Tibial nerve (tissue), 3 donors: ENCODE data around the gene ZNF714.

Source experiments
- POLR2A ChIP-seq, 2 donors: fragments of 450-650 bp; IDR thresholded peaks; one replicate each; pipeline ENCODE4 v1.6.1; 2017; ENCODE audit warnings: antibody characterized with exemption in 2 of 2, mild to moderate bottlenecking in 2 of 2, moderate library complexity in 2 of 2
- TF ChIP-seq, protein P1 (sequence below), 5 experiments: fragments of 200-600 bp in 3 of 5; fragments of 450-650 bp in 2 of 5; sonication (generic) in 3 of 5; IDR thresholded peaks; one replicate each; pipeline ENCODE4 v1.5.1; 2016 to 2019; ENCODE audit warnings: antibody characterized with exemption in 5 of 5, mild to moderate bottlenecking in 3 of 5, moderate library complexity in 2 of 5

DNA sequence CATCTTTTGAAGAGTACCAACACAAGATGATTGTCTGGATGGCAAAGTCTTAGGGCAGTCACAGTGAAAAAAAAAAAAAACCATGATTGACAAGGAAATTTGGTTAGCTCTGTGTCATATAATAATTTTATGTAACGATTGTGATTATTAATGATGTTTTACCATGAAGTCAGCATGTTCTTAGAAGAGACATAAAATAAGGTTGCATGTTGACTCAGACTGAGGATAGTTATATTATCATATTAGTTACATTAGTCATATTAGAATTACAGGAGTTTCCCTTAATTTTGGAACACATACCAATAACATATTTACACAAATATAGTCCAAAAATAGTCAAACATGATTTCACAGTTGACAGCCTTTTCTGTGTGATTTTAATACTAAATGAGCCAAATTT, 65.5 kb downstream of the ZNF714 start:
- TF ChIP-seq POLR2A (IDR thresholded peaks at IDR 0.05) = no peak
- TF ChIP-seq, protein P1, sequence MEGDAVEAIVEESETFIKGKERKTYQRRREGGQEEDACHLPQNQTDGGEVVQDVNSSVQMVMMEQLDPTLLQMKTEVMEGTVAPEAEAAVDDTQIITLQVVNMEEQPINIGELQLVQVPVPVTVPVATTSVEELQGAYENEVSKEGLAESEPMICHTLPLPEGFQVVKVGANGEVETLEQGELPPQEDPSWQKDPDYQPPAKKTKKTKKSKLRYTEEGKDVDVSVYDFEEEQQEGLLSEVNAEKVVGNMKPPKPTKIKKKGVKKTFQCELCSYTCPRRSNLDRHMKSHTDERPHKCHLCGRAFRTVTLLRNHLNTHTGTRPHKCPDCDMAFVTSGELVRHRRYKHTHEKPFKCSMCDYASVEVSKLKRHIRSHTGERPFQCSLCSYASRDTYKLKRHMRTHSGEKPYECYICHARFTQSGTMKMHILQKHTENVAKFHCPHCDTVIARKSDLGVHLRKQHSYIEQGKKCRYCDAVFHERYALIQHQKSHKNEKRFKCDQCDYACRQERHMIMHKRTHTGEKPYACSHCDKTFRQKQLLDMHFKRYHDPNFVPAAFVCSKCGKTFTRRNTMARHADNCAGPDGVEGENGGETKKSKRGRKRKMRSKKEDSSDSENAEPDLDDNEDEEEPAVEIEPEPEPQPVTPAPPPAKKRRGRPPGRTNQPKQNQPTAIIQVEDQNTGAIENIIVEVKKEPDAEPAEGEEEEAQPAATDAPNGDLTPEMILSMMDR (IDR thresholded peaks at IDR 0.05) = no peak
